ENCODE data around the gene RASA3.

Gene RASA3

GRCh38 chr13:114141261-114141996, 9.0 kb upstream of the RASA3 start:
- no peak overlapping the region for H3K27ac ChIP-seq (ENCODE audit: insufficient read depth in 1 of 2, low read depth in 1 of 2, low read length in 2 of 2, poor library complexity in 1 of 2, severe bottlenecking in 2 of 2)
- CTCF ChIA-PET: interaction anchor here (1.1 kb wide), 1 partner anchor 27 kb away, joined by 5 read pairs; no protein-coding TSS in a partner anchor
- H3K9me3 ChIP-seq (ENCODE audit: control extremely low read depth in 1 of 5, control insufficient read depth in 4 of 5, insufficient read depth in 2 of 5, low read depth in 1 of 5, low read length in 4 of 5): no peaks in the 10 kb centered on the region
- POLR2A ChIA-PET: no interaction called here
- peak overlapping the region in 1 of 7 experiments; percentile 31 for H3K4me3 ChIP-seq (ENCODE audit: control insufficient read depth in 1 of 7, extremely low read depth in 1 of 7, insufficient read depth in 4 of 7, low read depth in 2 of 7, low read length in 6 of 7)
- no peaks in the 10 kb centered on the region for H3K27me3 ChIP-seq (replicated peaks in 2 of 5; ENCODE audit: control insufficient read depth in 4 of 5, insufficient read depth in 5 of 5, low read length in 4 of 5)
- H3K36me3 ChIP-seq (ENCODE audit: control insufficient read depth in 4 of 4, insufficient read depth in 4 of 4, low read length in 3 of 4): no peaks in the 10 kb centered on the region
- 76% methylated on average over 13 of the region's 15 CpGs for WGBS (ENCODE audit: insufficient coverage)
- no peak for DNase-seq
- peaks cover 1 to 65% (median 64%) of the 10 kb centered on the region in 4 experiments for H3K4me1 ChIP-seq (ENCODE audit: control extremely low read depth in 1 of 4, control insufficient read depth in 4 of 4, insufficient read depth in 4 of 4, low read length in 3 of 4)

DNA sequence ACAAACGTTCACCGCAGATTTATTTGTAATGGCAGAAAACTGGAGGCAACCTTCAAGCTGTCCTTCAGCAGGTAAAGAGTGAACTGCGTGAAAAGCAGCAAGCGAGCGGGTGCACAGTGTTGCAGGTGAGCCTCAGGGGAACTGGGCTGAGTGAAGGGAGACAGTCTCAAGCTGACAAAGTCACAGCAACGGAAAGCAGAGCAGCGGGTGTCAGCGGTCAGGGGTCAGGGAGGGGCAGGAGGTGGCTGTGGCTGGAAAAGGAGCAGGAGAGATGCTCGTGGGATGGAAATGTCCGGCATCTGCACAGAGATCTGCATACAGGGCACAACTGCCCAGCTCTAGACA, 8.5 kb upstream of the RASA3 start:
- POLR2A ChIA-PET: no interaction called here
- Histone ChIP-seq H3K36me3 (ENCODE audit: control insufficient read depth in 4 of 4, insufficient read depth in 4 of 4, low read length in 3 of 4) (no peaks in the 10 kb centered on the region), H3K27me3 (replicated peaks in 2 of 5; ENCODE audit: control insufficient read depth in 4 of 5, insufficient read depth in 5 of 5, low read length in 4 of 5) (no peaks in the 10 kb centered on the region), H3K27ac (ENCODE audit: insufficient read depth in 1 of 2, low read depth in 1 of 2, low read length in 2 of 2, poor library complexity in 1 of 2, severe bottlenecking in 2 of 2) (no peak overlapping the region), H3K9me3 (ENCODE audit: control extremely low read depth in 1 of 5, control insufficient read depth in 4 of 5, insufficient read depth in 2 of 5, low read depth in 1 of 5, low read length in 4 of 5) (no peaks in the 10 kb centered on the region), H3K4me1 (ENCODE audit: control extremely low read depth in 1 of 4, control insufficient read depth in 4 of 4, insufficient read depth in 4 of 4, low read length in 3 of 4) (peaks cover 1 to 60% (median 59%) of the 10 kb centered on the region in 4 experiments), H3K4me3 (ENCODE audit: control insufficient read depth in 1 of 7, extremely low read depth in 1 of 7, insufficient read depth in 4 of 7, low read depth in 2 of 7, low read length in 6 of 7) (peak overlapping the region in 1 of 7 experiments; percentile 31)
- CTCF ChIA-PET: interaction anchor here (0.7 to 1.1 kb wide), 2 partner anchors 11 to 27 kb away, joined by 3 to 5 read pairs; no protein-coding TSS in a partner anchor
- no peak for DNase-seq
- 46% methylated on average over 8 of the region's 10 CpGs for WGBS (ENCODE audit: insufficient coverage)

GRCh38 chr13:114140131-114140905, 7.9 kb upstream of the RASA3 start:
- Histone ChIP-seq H3K9me3 (ENCODE audit: control extremely low read depth in 1 of 5, control insufficient read depth in 4 of 5, insufficient read depth in 2 of 5, low read depth in 1 of 5, low read length in 4 of 5) (no peaks in the 10 kb centered on the region), H3K27ac (ENCODE audit: insufficient read depth in 1 of 2, low read depth in 1 of 2, low read length in 2 of 2, poor library complexity in 1 of 2, severe bottlenecking in 2 of 2) (no peak overlapping the region), H3K4me3 (ENCODE audit: control insufficient read depth in 1 of 7, extremely low read depth in 1 of 7, insufficient read depth in 4 of 7, low read depth in 2 of 7, low read length in 6 of 7) (peak overlapping the region in 3 of 7 experiments; percentile 46 to 57 (median 48)), H3K4me1 (ENCODE audit: control extremely low read depth in 1 of 4, control insufficient read depth in 4 of 4, insufficient read depth in 4 of 4, low read length in 3 of 4) (peaks cover 0 to 54% (median 53%) of the 10 kb centered on the region in 4 experiments), H3K36me3 (ENCODE audit: control insufficient read depth in 4 of 4, insufficient read depth in 4 of 4, low read length in 3 of 4) (no peaks in the 10 kb centered on the region), H3K27me3 (replicated peaks in 2 of 5; ENCODE audit: control insufficient read depth in 4 of 5, insufficient read depth in 5 of 5, low read length in 4 of 5) (no peaks in the 10 kb centered on the region)
- WGBS (ENCODE audit: insufficient coverage): 28% methylated on average over 15 of the region's 25 CpGs
- POLR2A ChIA-PET: no interaction called here
- DNase-seq: peak in 2 of 3 donors; percentile 45 to 64
- CTCF ChIA-PET: interaction anchor here (0.7 to 1.1 kb wide), 2 partner anchors 11 to 28 kb away, joined by 3 to 5 read pairs; no protein-coding TSS in a partner anchor

DNA sequence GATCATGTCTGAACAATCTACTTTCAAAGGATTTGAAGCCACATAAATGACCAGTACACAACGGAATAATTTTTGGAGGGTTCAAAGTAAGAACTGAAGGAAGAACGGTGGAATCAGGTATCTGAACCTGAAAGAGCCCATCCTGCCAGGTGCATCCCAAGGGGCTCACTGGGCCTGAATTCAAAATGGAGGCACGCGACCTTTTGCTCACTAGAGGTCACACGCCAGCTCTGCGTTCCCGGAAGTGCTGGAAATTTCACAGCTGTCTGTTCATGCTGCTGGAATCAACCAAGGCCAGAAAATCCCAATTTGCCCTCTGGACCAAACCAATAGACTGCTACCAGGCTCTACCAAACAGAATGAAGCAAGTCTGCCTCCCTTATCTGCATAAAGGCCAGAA, 4.2 kb upstream of the RASA3 start:
- H3K4me3 ChIP-seq (ENCODE audit: control insufficient read depth in 1 of 7, extremely low read depth in 1 of 7, insufficient read depth in 4 of 7, low read depth in 2 of 7, low read length in 6 of 7): no peak overlapping the region
- no peaks in the 10 kb centered on the region for H3K27me3 ChIP-seq (replicated peaks in 2 of 5; ENCODE audit: control insufficient read depth in 4 of 5, insufficient read depth in 5 of 5, low read length in 4 of 5)
- 99% methylated on average over 7 of the region's 7 CpGs for WGBS (ENCODE audit: insufficient coverage)
- H3K27ac ChIP-seq (ENCODE audit: insufficient read depth in 1 of 2, low read depth in 1 of 2, low read length in 2 of 2, poor library complexity in 1 of 2, severe bottlenecking in 2 of 2): no peak overlapping the region
- ChIA-PET CTCF (interaction anchor here (1.2 to 3.0 kb wide), 2 partner anchors 10 to 11 kb away, joined by 4 to 8 read pairs; no protein-coding TSS in a partner anchor), POLR2A (no interaction called here)
- peaks cover 0 to 40% (median 34%) of the 10 kb centered on the region in 4 experiments for H3K4me1 ChIP-seq (ENCODE audit: control extremely low read depth in 1 of 4, control insufficient read depth in 4 of 4, insufficient read depth in 4 of 4, low read length in 3 of 4)
- H3K9me3 ChIP-seq (ENCODE audit: control extremely low read depth in 1 of 5, control insufficient read depth in 4 of 5, insufficient read depth in 2 of 5, low read depth in 1 of 5, low read length in 4 of 5): no peaks in the 10 kb centered on the region
- H3K36me3 ChIP-seq (ENCODE audit: control insufficient read depth in 4 of 4, insufficient read depth in 4 of 4, low read length in 3 of 4): no peaks in the 10 kb centered on the region
- DNase-seq: no peak

DNA sequence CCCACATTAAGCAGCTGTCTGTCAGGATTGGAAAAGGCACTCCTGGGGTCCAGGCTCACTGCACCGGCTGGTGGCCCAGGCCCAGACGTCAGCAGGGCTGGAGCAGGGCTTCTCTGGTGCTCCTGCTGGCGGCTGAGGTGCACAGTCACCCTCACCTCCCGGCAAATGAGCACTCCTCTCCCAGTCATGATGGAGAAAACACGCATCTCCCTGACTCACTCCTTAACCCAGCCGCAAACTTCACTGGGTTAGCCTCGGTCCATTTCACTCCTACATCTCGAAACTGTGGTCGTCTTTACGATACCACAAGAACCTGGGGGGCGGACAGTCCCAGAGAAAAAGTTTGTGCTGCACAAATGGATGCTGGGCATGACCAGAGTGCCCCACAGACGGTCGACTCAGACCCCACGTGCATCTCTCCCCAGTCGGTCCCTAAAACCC, 3.3 kb upstream of the RASA3 start:
- Histone ChIP-seq H3K4me1 (ENCODE audit: control extremely low read depth in 1 of 4, control insufficient read depth in 4 of 4, insufficient read depth in 4 of 4, low read length in 3 of 4) (peaks cover 0 to 40% (median 35%) of the 10 kb centered on the region in 4 experiments), H3K9me3 (ENCODE audit: control extremely low read depth in 1 of 5, control insufficient read depth in 4 of 5, insufficient read depth in 2 of 5, low read depth in 1 of 5, low read length in 4 of 5) (no peaks in the 10 kb centered on the region), H3K27ac (ENCODE audit: insufficient read depth in 1 of 2, low read depth in 1 of 2, low read length in 2 of 2, poor library complexity in 1 of 2, severe bottlenecking in 2 of 2) (no peak overlapping the region), H3K4me3 (ENCODE audit: control insufficient read depth in 1 of 7, extremely low read depth in 1 of 7, insufficient read depth in 4 of 7, low read depth in 2 of 7, low read length in 6 of 7) (no peak overlapping the region), H3K27me3 (replicated peaks in 2 of 5; ENCODE audit: control insufficient read depth in 4 of 5, insufficient read depth in 5 of 5, low read length in 4 of 5) (no peaks in the 10 kb centered on the region), H3K36me3 (ENCODE audit: control insufficient read depth in 4 of 4, insufficient read depth in 4 of 4, low read length in 3 of 4) (no peaks in the 10 kb centered on the region)
- CTCF ChIA-PET: interaction anchor here (1.0 to 3.0 kb wide), 3 partner anchors 12 to 87 kb away, joined by 3 to 8 read pairs (median 7); no protein-coding TSS in a partner anchor
- no peak for DNase-seq
- 98% methylated on average over 15 of the region's 15 CpGs for WGBS (ENCODE audit: insufficient coverage)
- POLR2A ChIA-PET: no interaction called here

- no peak for DNase-seq
- H3K27ac ChIP-seq (ENCODE audit: insufficient read depth in 1 of 2, low read depth in 1 of 2, low read length in 2 of 2, poor library complexity in 1 of 2, severe bottlenecking in 2 of 2): no peak overlapping the region
- H3K4me3 ChIP-seq (ENCODE audit: control insufficient read depth in 1 of 7, extremely low read depth in 1 of 7, insufficient read depth in 4 of 7, low read depth in 2 of 7, low read length in 6 of 7): no peak overlapping the region
- CTCF ChIA-PET: interaction anchor here (0.8 to 3.0 kb wide), 6 partner anchors 10 to 88 kb away, joined by 3 to 8 read pairs (median 4); no protein-coding TSS in a partner anchor
- no peaks in the 10 kb centered on the region for H3K9me3 ChIP-seq (ENCODE audit: control extremely low read depth in 1 of 5, control insufficient read depth in 4 of 5, insufficient read depth in 2 of 5, low read depth in 1 of 5, low read length in 4 of 5)
- 46% methylated on average over 12 of the region's 12 CpGs for WGBS (ENCODE audit: insufficient coverage)
- POLR2A ChIA-PET: no interaction called here
- H3K36me3 ChIP-seq (ENCODE audit: control insufficient read depth in 4 of 4, insufficient read depth in 4 of 4, low read length in 3 of 4): no peaks in the 10 kb centered on the region
- H3K27me3 ChIP-seq (replicated peaks in 2 of 5; ENCODE audit: control insufficient read depth in 4 of 5, insufficient read depth in 5 of 5, low read length in 4 of 5): no peaks in the 10 kb centered on the region
- peaks cover 4 to 40% (median 35%) of the 10 kb centered on the region in 4 experiments for H3K4me1 ChIP-seq (ENCODE audit: control extremely low read depth in 1 of 4, control insufficient read depth in 4 of 4, insufficient read depth in 4 of 4, low read length in 3 of 4)
Observed at GRCh38 chr13:114134944-114135610, 2.7 kb upstream of the RASA3 start.
